Measurements from ENCODE around the gene CAPN14.

DNA sequence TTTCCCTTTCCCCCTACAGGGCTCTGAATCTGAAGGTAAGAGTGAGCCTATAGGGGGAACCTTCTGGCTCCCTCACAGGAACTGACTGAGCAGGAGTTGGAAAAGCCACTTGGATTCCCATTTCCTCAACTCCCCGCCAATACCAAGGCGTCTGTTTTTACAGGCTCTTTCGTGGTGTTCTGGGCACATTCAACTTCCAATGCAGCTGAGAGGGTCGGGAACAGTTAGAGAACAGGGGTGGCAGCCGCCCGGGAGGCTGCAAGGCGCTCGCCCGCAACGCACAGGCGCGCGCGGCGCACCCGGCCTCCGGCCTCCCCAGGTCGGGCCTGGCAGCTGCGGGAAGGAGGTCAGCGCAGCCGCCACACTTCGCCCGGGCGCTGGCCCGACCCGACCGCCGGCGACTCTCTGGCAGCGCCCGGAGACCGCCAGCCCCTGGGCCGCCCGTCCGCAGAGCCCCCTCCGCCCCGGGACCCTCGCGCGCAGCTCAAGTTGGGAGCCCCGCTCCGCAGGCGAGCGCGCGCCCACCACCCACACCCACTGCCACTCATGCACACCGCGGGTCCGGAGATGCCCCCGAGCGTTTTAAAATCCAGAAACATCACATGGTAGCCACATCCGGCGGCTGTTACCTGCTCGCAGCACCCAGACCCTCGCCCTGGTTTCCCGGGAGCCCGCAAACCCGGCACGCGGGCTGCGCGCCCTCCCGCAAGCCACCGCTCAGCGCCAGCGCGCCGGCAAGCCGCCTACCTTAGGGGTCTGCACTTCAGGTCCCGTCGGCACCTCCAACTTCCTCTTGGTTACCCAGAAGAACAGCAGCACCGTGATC is 79.9 kb downstream of the CAPN14 start:
- TF ChIP-seq CTCF (IDR thresholded peaks at IDR 0.05; ENCODE audit: low read length) (no peak), EZH2 (optimal IDR thresholded peaks at IDR 0.05; ENCODE audit: low read depth, low read length) (no peak), EZH2phosphoT487 (IDR thresholded peaks at IDR 0.05; ENCODE audit: low read length) (no peak)

All from MM.1S (cell line).